Caco-2 (cell line): Measurements from ENCODE around the gene FAM184A. TPM values are rescaled to one million over a fixed set of nuclear protein-coding genes. Genes with fewer than 3 reads are reported as not detected.

Source experiments
- BruUV-seq: library from RNA; stranded (reverse); fragments of 400-500 nt; replicated peaks from 2 replicates; lab custom pipeline; 2021; lab: Mats Ljungman, UMichigan
- CTCF ChIA-PET: fragments of 300-600 bp; sonication (Branson Sonifier 250); formaldehyde crosslinking; loops from one replicate; lab custom pipeline; 2022; ENCODE audit warnings: antibody characterized with exemption; lab: Charles Lee
- POLR2A ChIA-PET: fragments of 300-600 bp; sonication (Branson Sonifier 250); formaldehyde crosslinking; loops from one replicate; lab custom pipeline; 2022; ENCODE audit warnings: antibody characterized with exemption; lab: Charles Lee
- DNase-seq, 2 experiments: peaks; one replicate each; pipeline versions ENCODE4 v3.0.0 to v3.0.0-alpha.2; 2020 to 2022
- H3K27me3 ChIP-seq: replicated peaks from 2 replicates; pipeline ENCODE4 v1.6.0; 2011; ENCODE audit warnings: low read length; ENCODE audit not compliant: control insufficient read depth, insufficient read depth
- H3K36me3 ChIP-seq: 2 replicates; pipeline ENCODE4 v1.5.1; 2011; ENCODE audit warnings: low read length; ENCODE audit not compliant: control insufficient read depth, insufficient read depth
- H3K4me1 ChIP-seq: fragments of 250-450 bp; sonication (Bioruptor Pico); 2 replicates; pipeline ENCODE4 v1.5.1; 2020; ENCODE audit warnings: mild to moderate bottlenecking
- H3K4me3 ChIP-seq: 2 replicates; pipeline ENCODE4 v1.5.1; 2011; ENCODE audit warnings: low read depth, mild to moderate bottlenecking, control low read depth, low read length
- H3K9me3 ChIP-seq: fragments of 250-450 bp; sonication (Bioruptor Pico); 2 replicates; pipeline ENCODE4 v1.5.1; 2020; ENCODE audit warnings: mild to moderate bottlenecking, moderate library complexity
- H3K27ac Mint-ChIP-seq: one replicate; pipeline ENCODE4 v1.8.0; 2022; ENCODE audit warnings: mixed read lengths; ENCODE audit not compliant: unreplicated experiment
- H3K27me3 Mint-ChIP-seq: one replicate; pipeline ENCODE4 v1.8.0; 2022; ENCODE audit warnings: mixed read lengths; ENCODE audit not compliant: insufficient read depth, unreplicated experiment
- H3K36me3 Mint-ChIP-seq: one replicate; pipeline ENCODE4 v1.8.0; 2022; ENCODE audit warnings: mild to moderate bottlenecking, mixed read lengths; ENCODE audit not compliant: insufficient read depth, unreplicated experiment
- H3K4me1 Mint-ChIP-seq: one replicate; pipeline ENCODE4 v1.8.0; 2022; ENCODE audit warnings: low read depth, mixed read lengths; ENCODE audit not compliant: unreplicated experiment
- H3K4me3 Mint-ChIP-seq: one replicate; pipeline ENCODE4 v1.8.0; 2022; ENCODE audit warnings: mild to moderate bottlenecking, moderate library complexity, mixed read lengths; ENCODE audit not compliant: unreplicated experiment
- H3K9me3 Mint-ChIP-seq: one replicate; pipeline ENCODE4 v1.8.0; 2022; ENCODE audit warnings: mixed read lengths; ENCODE audit not compliant: unreplicated experiment
- CTCF ChIP-seq, 2 experiments: fragments of 200-600 bp in 1 of 2; IDR thresholded peaks; 1 replicate in 1 of 2; 2 replicates in 1 of 2; pipeline versions ENCODE4 v1.5.1 to v1.8.0; 2011 to 2022; ENCODE audit warnings: antibody characterized with exemption in 1 of 2, control low read depth in 1 of 2, inconsistent platforms in 1 of 2, low read depth in 1 of 2, low read length in 1 of 2, mild to moderate bottlenecking in 1 of 2, moderate library complexity in 1 of 2; ENCODE audit not compliant: insufficient read depth in 1 of 2, severe bottlenecking in 1 of 2, unreplicated experiment in 1 of 2
- intact Hi-C: fragments of 100-400 bp; cut with micrococcal nuclease; formaldehyde crosslinking; loops from one replicate; pipeline ENCODE4 v1.10.0; 2022; ENCODE audit not compliant: unreplicated experiment
- total RNA-seq: library from RNA; stranded (reverse); gene quantifications from 2 replicates; pipeline ENCODE4 v1.2.3, GENCODE V29; 2022

FAM184A gene
- total RNA-seq, 1 experiment from 2014 or later, result 10.8 TPM

GRCh38 chr6:118986312-118986711, 92.2 kb downstream of the FAM184A start:
- ChIA-PET CTCF (no interaction called here), POLR2A (no interaction called here)
- Mint-ChIP-seq H3K4me3 (no peak overlapping the region), H3K27ac (no peak overlapping the region), H3K4me1 (no peaks in the 10 kb centered on the region), H3K9me3 (no peaks in the 10 kb centered on the region), H3K36me3 (peaks cover 5% of the 10 kb centered on the region), H3K27me3 (no peaks in the 10 kb centered on the region)
- intact Hi-C loops, result no loop called here
- Histone ChIP-seq H3K36me3 (no peaks in the 10 kb centered on the region), H3K9me3 (no peaks in the 10 kb centered on the region), H3K4me3 (no peak overlapping the region), H3K4me1 (no peaks in the 10 kb centered on the region), H3K27me3 (no peaks in the 10 kb centered on the region)
- no peak for DNase-seq
- no peak for TF ChIP-seq CTCF (IDR thresholded peaks at IDR 0.05; ENCODE audit: insufficient read depth in 1 of 2, low read depth in 1 of 2, low read length in 1 of 2, severe bottlenecking in 1 of 2, unreplicated experiment in 1 of 2)
- BruUV-seq, result no TSS peak

- H3K36me3 ChIP-seq, result no peaks in the 10 kb centered on the region
- BruUV-seq, result no TSS peak
- TF ChIP-seq CTCF (IDR thresholded peaks at IDR 0.05; ENCODE audit: insufficient read depth in 1 of 2, low read depth in 1 of 2, low read length in 1 of 2, severe bottlenecking in 1 of 2, unreplicated experiment in 1 of 2), result no peak
Observed at GRCh38 chr6:118985123-118985830, 93.2 kb downstream of the FAM184A start.

GRCh38 chr6:118984342-118984741, 94.1 kb downstream of the FAM184A start:
- Mint-ChIP-seq H3K9me3 (no peaks in the 10 kb centered on the region), H3K27ac (no peak overlapping the region), H3K36me3 (peaks cover 12% of the 10 kb centered on the region), H3K4me3 (no peak overlapping the region), H3K27me3 (no peaks in the 10 kb centered on the region), H3K4me1 (no peaks in the 10 kb centered on the region)
- no peak for TF ChIP-seq CTCF (IDR thresholded peaks at IDR 0.05; ENCODE audit: insufficient read depth in 1 of 2, low read depth in 1 of 2, low read length in 1 of 2, severe bottlenecking in 1 of 2, unreplicated experiment in 1 of 2)
- intact Hi-C loops, result no loop called here
- DNase-seq, result no peak
- BruUV-seq, result no TSS peak
- H3K27me3 ChIP-seq, result no peaks in the 10 kb centered on the region
- no peak overlapping the region for H3K4me3 ChIP-seq
- H3K36me3 ChIP-seq, result no peaks in the 10 kb centered on the region
- ChIA-PET CTCF (no interaction called here), POLR2A (no interaction called here)
- H3K4me1 ChIP-seq, result no peaks in the 10 kb centered on the region
- no peaks in the 10 kb centered on the region for H3K9me3 ChIP-seq

More at GRCh38 chr6:118985123-118985830, 93.2 kb downstream of the FAM184A start:
- no peaks in the 10 kb centered on the region for H3K9me3 Mint-ChIP-seq
- Histone ChIP-seq H3K27me3 (no peaks in the 10 kb centered on the region), H3K4me1 (no peaks in the 10 kb centered on the region), H3K4me3 (no peak overlapping the region), H3K9me3 (no peaks in the 10 kb centered on the region)
- no peak overlapping the region for H3K27ac Mint-ChIP-seq
- H3K27me3 Mint-ChIP-seq, result no peaks in the 10 kb centered on the region
- CTCF ChIA-PET, result no interaction called here
- DNase-seq, result no peak
- peaks cover 6% of the 10 kb centered on the region for H3K36me3 Mint-ChIP-seq
- intact Hi-C loops, result no loop called here
- H3K4me3 Mint-ChIP-seq, result no peak overlapping the region
- POLR2A ChIA-PET, result no interaction called here
- H3K4me1 Mint-ChIP-seq, result no peaks in the 10 kb centered on the region
